DMS153 (cell line): ENCODE data around the gene CHRNA9.
"Not testable (repeated sequence)": the region's sequence is repeated elsewhere in the genome, so short reads cannot be mapped to it uniquely, and the experiment has no call there.

Source experiments
- DNase-seq: peaks from one replicate; lab custom pipeline; 2025; lab: John Stamatoyannopoulos, UW

The CHRNA9 gene, protein sequence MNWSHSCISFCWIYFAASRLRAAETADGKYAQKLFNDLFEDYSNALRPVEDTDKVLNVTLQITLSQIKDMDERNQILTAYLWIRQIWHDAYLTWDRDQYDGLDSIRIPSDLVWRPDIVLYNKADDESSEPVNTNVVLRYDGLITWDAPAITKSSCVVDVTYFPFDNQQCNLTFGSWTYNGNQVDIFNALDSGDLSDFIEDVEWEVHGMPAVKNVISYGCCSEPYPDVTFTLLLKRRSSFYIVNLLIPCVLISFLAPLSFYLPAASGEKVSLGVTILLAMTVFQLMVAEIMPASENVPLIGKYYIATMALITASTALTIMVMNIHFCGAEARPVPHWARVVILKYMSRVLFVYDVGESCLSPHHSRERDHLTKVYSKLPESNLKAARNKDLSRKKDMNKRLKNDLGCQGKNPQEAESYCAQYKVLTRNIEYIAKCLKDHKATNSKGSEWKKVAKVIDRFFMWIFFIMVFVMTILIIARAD

DNA sequence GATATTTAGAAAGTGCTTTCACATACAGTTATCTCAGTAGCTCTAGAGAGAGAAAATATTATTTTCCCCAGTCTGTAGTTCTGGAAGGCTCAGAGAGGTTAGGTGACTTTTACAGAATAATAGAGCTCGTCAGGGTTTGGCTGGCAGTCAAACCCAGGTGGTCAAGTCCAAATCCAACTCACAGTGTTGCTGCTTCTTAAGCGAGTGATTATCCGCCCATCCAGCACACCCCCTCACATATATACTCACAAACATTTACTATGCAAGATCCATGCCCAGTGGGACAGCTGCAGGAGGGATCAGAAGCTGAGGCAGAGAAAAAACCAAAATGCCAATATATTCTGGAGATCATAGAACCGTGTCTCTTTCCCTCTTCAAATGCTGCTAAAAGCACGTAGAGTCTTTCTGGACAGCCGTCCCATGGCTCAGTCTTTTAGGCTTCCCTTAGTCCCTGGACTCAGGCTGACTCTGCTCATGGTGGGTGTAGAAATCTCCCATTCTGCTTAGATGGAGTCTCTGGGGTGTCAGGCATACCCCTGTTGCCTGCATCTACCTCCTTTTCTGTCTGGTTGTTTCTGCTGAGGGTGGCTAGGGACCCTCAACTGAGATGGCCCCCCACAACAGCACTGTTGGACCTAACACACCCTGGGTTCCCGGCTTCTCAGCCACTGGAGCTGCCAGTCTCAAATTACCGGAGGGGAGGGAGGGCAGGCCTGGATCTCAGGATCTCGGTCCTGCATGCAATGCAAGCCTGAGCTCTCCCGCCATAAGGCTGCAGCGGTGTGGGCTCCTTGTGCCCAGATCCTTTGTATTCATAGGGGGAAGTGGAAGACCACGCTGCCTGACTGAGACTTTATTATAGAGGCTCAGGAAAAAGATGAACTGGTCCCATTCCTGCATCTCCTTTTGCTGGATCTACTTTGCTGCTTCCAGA, at the start of gene CHRNA9:
TSS of gene CHRNA9 (plus strand) at position 743 of the 934 bp plus-strand sequence. CDS start at position 878, 135 bp downstream.
- no peak for DNase-seq

DNA sequence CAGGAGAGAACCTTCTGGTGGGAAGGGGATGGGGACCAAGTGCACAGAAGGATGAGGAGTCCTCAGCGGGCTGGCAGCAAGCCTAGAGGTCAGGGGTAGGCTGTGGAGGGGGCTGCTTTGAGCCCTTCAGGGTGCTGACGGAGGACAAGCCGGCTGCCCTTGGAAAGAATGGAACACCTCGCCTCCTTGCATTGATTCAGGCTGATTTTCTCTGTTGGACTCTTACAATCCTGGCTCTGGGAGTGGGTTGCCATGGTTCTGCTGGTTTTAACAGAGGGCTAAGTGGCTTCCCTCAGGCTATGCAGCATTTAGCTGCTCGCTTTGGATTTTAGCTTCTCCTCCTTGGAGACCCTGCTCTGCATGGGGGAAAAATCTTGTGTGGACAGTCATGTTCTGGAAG, 49.4 kb upstream of the CHRNA9 start:
- no peak for DNase-seq

DNA sequence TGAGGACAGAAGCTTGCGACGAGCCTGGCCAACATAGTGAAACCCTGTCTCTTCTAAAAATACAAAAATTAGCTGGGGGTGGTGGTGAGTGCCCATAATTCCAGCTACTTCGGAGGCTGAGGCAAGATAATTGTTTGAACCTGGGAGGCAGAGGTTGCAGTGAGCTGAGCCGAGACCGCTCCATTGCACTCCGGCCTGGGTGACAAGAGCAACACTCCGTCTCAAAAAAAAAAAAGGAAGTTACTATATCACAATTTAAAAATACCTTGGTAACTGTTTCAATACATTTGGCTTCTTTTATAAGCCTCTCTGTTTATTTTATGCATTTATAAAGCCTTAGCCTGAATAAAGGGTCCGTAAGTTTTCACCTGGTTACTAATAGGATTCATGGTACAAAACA, 46.6 kb upstream of the CHRNA9 start:
- no peak for DNase-seq

DNA sequence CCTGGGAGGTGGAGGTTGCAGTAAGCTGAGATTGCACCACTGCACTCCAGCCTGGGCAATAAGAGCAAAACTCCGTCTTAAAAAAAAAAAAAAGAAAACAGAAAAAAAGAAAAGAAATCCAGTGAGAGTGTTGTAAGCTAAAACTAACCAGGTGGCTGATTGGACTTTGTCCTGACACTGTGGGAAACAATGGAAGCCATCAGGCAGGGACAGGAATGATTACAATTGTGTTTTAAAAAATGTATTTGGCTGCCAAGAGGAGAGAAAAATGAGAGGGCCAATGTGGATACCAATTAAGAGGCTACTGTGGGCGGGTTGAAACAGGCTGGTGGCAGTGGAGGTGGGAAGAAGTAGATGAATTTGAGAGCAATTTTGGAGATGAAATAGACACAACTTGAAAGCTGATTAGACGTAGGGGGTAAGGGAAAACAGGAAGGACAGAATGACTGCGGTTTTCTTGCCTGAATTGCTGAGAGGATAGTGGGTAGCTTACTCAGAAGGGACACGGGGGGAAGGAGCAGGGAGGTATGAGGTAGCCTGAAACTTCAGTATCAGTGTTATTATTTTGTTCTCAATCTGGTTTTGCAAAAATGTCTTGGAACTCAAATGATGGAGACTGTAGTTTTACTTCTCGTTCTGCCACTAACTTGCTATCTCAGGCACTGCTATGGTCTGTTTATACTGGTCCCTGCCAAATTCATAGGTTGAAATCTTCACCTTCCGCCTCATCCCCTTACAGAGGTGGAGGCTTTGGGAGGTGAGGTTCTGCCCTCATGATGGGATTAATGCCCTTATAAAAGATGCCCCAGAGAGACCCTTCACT, 45.6 kb upstream of the CHRNA9 start:
- no peak for DNase-seq

DNA sequence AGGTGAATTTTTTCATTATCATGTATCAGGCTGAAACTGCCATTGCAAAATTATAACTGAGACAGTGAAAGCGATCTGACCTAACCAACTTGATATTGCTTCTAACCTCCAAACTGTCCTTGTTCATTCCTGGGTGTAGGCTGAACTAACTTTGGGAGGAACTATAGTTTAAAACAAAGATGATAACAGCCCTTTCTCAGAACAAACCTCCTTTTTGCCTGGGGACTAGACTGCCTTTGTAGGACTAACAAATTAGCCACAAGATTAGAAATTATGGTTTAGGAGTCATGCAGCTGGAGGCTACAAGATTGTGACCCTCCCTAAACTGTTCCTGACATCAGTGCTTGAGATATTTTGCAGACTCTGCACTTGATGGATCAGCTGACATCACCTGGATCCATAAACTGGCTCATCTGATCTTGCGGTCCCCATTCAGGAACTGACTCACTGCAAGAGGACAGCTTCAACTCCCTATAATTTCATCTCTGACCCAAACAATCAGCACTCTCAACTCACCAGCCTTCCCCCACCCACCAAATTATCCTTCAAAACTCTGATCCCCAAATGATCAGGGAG, 44.4 kb upstream of the CHRNA9 start:
- not testable (repeated sequence) for DNase-seq

DNA sequence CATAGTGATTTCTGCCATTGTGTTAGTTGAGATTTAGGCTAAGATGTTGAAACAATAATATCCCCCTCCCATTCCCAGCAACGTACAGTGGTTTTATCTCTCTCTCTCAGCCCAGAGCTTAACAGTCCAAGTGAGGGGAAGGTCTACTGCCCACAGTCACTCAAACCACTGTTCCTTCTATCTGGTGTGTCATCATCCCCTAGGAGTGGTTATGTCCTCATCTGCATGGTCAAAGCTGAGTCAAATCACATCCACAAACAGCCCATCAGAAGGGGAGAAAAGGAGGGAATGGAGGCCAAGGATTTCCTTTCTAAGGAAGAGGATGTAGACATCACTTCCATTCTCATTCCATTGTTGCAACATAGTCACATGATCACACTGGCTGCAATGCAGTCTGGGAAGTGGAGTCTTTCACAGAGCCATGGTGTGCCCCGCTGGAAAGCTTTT, 42.8 kb upstream of the CHRNA9 start:
- DNase-seq: no peak

DNA sequence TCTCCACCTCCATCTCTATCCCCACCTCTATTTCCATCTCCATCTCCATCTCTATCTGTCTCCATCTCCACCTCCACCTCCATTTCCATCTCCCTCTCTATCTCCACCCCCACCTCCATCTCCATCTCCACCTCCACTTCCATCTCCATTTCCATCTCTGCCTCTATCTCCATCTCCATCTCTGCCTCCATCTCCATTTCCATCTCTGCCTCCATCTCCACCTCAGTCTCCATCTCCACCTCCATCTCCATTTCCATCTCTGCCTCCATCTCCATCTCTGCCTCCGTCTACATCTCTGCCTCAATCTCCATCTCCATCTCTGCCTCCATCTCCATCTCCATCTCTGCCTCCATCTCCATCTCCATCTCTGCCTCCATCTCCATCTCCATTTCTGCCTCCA, 40.8 kb upstream of the CHRNA9 start:
- no peak for DNase-seq

DNA sequence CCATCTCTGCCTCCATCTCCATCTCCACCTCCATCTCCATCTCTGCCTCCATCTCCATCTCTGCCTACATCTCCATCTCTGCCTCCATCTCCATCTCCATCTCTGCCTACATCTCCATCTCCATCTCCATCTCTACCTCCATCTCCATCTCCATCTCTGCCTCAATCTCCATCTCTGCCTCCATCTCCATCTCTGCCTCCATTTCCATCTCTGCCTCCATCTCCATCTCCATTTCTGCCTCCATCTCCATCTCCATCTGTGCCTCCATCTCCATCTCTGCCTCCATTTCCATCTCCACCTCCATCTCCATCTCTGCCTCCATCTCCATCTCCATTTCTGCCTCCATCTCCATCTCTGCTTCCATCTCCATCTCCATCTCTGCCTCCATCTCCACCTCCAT, 40.1 kb upstream of the CHRNA9 start:
- not testable (repeated sequence) for DNase-seq

DNA sequence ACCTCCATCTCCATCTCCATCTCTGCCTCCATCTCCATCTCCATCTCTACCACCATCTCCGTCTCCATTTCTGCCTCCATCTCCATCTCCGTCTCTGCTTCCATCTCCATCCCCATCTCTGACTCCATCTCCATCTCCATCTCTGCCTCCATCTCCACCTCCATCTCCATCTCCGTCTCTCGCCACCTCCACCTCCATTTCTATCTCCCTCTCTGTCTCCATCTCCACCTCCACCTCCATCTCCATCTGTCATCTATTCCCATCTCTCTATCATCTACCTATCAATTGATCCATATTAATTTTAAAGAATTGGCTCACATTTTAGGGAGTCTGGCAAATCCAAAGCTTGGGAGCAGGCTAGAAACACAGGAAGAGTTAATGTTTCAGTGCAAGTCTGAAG, 39.6 kb upstream of the CHRNA9 start:
- DNase-seq: no peak

DNA sequence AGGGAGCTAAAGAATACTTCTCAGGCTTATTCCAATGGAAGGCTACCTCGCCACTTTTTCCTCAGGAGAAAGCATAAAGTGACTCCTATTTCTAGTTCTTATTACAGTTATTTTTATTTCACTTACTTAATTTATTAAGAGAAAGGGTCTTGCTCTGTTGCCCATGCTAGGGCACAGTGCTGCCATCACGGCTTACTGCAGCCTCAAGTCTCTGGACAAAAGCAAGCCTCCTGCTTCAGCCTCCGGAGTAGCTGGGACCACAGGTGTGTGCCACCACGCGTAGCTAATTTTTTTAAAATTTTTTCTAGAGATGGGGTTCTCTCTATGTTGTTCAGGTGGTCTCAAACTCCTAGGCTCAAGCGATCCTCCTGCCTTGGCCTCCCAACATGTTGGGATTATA, 36.0 kb upstream of the CHRNA9 start:
- DNase-seq: no peak

DNA sequence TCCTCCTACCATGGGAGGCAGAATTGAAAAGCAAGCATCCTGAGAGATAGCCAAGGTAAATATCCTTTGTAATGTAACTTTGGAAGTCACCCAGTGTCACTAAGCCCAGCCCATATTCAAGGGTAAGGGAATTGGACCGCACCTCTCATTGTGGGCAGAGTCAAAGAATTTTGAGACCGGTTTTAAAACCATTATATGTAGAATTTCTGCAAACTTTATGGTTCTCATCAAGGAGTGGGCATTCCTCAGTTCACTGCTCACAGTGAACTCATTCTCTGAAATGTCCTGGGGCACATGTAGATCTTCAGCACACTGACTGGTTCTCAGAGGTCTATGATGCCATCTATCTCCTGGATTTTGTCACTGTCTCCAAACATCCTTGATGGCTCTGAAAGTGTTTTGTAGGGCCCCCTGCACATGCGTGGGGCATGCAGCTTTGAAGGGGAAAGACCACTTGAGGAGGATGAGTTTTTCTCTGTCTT, 35.3 kb upstream of the CHRNA9 start:
- DNase-seq: no peak

DNA sequence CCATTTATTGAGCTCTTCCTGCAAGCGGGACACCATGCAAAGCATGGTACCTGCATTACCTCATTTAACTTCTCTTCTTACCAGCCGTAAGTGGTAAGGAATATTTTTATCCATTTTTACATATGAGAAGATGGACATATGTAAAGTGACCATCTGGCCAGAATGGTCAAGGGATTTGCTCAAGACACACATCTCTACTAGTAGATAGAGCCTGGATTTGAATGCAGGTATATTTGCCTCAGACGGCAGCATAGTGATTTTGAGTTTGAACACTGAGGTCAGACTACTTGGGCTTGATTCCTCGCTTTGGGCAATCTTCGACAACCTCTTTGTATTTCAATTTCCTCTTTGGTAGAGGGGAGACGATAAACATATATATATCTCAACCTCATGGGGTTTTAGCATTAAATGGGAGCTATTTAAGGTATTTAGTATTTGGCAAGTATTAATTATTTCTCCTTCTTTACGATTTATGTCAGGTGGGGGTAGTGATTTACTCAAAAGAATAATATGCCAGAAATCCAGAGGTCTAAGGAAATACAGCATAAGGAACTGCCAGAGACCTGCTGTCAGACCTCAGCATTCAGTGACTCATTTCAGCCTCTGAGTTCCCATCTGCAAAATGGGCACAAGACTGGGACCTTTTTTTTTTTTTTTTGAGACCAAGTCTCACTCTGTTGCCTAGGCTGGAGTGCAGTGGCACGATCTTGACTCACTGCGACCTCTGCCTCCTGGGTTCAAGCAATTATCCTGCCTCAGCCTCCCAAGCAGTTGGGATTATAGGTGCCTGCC, 34.6 kb upstream of the CHRNA9 start:
- DNase-seq: no peak

DNA sequence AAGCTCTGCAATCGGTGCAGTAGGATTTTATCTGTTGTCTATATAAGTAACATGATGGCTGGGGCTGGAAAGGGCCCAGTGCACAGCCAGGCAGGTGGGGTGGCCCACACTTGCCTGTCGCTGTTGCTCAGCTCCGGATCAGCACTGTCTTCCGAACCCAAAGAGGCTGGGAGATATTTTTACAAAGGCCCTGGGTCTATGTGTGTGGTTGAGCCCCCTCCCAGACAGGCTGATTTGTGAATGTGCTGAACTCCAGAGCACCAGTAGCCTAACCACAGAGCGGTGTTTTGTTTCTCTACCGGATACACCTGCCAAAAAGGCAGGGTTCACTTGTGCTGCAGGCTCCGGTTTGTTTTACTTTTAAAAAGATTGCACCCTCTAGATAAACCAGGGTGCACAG, 33.5 kb upstream of the CHRNA9 start:
- no peak for DNase-seq

DNA sequence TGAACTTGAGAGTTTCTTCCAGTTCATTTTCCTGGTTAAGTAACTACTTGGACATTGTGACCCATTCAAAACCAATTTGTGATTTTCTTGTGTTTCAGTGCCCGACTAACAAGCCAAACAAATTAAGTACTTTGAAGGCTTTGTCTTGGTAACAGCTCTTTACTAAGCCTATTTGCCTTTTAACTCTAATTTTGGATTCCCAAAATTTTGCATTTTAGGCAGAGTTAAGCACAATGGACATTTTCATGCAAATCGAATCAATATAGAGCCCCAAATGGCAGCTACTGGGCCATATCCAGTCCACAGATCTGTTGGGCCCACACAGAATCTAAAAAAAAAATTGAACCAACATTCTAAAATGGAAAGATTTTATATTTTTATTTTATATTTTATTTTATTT, 31.4 kb upstream of the CHRNA9 start:
- DNase-seq: no peak

DNA sequence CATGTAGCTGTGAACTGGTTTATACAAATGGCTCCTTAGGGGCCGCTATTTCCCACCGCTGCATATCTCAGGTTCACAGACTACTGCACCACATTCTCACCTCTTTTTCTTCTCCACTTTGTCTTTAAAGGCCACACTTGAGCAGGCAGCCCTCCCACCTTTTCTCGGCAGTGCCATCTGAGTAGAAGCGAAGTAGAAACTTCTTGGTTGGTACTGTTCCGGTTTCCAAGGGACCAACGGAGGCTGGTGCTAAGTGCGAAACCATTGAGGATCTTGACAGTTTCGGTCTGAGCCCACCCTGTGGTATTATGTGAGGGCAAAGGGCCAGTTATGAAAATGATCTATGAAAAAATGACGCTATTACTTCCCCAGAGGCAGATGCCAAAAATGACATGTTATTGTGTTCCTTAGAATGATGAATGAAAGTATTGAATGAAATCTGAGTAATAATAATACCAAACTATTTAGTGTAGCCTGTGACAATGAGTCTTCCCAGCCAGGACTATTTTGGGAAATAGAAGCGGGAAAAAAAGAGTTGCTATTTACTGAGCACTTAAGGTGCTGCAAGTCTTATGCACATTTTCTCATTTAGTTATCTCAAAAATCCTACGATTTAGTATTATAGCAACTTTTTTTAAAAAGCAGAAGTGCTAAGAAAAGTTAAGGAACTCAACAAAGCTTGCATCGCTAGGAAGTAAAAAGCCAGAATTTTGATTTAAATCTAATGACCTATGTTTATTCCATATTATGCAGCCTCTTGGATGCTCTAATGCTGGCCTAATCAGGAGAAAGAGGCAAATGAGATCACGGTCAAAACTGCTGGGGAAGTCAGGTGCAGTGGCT, 29.6 kb upstream of the CHRNA9 start:
- DNase-seq: no peak

DNA sequence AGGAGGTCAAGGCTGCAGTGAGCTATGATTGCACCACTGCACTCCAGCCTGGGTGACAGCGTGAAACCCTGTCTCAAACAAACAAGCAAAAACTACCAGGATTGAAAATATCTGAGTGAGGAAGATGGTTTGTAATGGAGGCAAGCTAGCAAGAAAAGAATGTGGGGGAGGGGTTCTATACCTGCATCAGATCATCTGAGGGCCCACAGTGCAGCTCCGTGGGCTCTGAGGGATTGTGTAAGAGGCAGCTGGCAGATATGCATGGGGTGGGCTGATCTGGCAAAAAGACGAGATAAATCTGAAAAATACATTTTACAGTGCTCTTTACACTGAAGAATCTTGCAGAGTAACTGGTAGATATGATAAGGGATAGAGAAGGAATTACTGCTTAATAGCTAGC, 28.9 kb upstream of the CHRNA9 start:
- DNase-seq: no peak

DNA sequence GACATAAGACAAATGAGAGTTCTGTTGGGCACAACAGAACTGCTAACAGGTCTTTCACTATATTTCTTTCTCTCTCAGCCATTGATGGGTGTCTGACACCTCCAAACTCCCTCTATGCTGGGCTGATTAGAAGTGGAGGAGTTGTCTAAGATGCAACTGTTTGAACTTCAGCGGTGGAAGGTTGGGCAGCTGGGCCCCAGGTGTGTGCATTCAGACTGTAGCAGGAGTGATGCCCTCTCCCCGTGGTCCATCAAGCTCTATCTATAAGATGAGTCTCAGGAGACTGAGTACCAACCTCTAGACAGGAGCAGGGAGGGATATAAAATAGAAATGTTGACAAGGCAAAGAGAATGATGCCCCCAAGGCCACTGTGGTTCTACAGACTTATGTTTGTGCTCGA, 28.2 kb upstream of the CHRNA9 start:
- no peak for DNase-seq

DNA sequence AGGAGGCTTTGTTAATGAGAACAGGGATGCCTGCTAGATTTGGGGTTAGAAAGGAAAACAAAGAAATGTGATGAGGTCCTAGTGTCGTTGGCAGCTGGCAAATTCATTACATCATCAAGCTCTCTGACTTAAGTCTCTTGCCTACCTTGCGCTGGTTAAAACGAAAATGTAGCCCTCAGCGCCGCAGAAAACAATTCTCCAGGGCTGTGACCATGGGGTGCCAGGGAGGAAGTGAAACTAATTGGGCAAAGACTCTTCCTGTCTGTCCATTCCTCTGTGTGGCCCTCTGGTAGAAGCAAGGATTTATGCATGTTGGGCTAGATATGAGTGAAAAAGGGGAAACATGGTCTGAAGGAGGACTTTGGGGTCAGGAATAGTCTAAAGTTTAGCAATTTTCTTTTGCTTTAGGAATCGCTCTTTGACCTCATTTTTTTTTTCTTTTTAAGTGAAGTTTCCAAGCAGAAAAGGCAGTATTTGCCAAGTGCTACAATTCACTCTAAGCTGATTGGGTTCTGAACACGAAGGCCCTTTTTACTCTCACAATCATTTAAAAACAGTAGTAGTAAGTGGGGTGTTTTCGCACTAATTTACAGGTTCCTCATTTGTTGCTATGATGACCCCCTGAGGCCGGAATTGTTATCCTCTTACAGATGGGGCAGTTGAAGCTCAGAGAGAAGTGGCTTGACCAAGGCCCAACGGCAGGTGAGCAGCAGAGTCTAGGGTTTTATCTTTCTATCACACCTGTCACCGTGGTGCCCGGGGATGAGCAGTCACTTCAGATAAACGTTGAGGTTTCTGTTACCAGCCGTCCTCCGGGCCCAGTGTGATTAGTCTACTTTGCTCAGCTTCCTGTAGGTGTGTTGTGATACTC, 27.3 kb upstream of the CHRNA9 start:
- DNase-seq: no peak
